ENCODE results near the gene CDK9. TPM values are rescaled to one million over a fixed set of nuclear protein-coding genes. Genes with fewer than 3 reads are reported as not detected.
A peak's percentile ranks its signal among the peaks of the same experiment; 100 is the strongest.

CDK9 gene
- total and polyA plus RNA-seq, 5 experiments from 2014 or later, result 28.3 to 147 (median 62.9) TPM

DNA sequence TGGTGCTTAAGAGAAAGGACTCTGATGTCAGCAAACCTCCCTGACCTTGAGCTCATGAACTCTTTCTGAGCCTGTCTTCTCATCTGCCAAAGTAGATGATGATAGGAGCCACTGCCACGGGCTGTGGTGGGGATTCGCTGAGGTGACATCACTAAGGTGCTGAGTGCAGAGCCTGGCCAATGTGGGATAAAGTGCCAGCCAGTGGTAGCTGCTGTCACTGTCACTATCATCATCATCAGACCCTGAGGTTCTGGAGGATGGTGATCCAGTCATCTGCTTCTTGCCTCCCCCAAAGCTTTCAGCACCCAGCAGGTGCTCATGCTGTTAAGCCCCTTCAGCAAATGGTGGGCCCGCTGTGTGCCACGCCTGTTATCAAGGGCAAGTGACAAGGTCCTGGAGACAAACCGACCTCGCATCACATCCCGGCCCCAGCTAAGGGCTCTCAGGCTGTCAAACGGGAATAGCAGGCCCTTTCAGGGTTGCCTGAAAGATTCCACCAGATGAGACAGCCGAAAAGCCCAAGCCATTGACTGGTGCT is 23.2 kb downstream of the CDK9 start:
- peaks cover 0 to 73% (median 0%) of the 10 kb centered on the region in 3 donors for H3K36me3 Mint-ChIP-seq
- peaks cover 0 to 27% (median 15%) of the 10 kb centered on the region in 4 donors for H3K4me1 Mint-ChIP-seq
- peak overlapping the region in 3 of 10 donors; percentile 10 to 71 (median 39) for H3K27ac Mint-ChIP-seq
- no peaks in the 10 kb centered on the region for H3K9me3 Mint-ChIP-seq
- no peak for DNase-seq
- H3K4me3 Mint-ChIP-seq, result no peak overlapping the region
- POLR2A ChIA-PET, result interaction anchor here (0.6 to 0.7 kb wide), 2 partner anchors 11 to 200 kb away, joined by 5 to 6 read pairs; no protein-coding TSS in a partner anchor
- no peak for ATAC-seq
- H3K27me3 Mint-ChIP-seq, result no peaks in the 10 kb centered on the region

- DNase-seq, result no peak
- H3K4me1 Mint-ChIP-seq, result peaks cover 0 to 20% (median 9%) of the 10 kb centered on the region in 4 donors
- H3K27ac Mint-ChIP-seq, result peak overlapping the region in 2 of 10 donors; percentile 34 to 39
- H3K27me3 Mint-ChIP-seq, result no peaks in the 10 kb centered on the region
- no peak for ATAC-seq
- peaks cover 0 to 75% (median 0%) of the 10 kb centered on the region in 3 donors for H3K36me3 Mint-ChIP-seq
- no peaks in the 10 kb centered on the region for H3K9me3 Mint-ChIP-seq
- H3K4me3 Mint-ChIP-seq, result no peak overlapping the region
- POLR2A ChIA-PET, result interaction anchor here (0.6 kb wide), 1 partner anchor 201 kb away, joined by 5 read pairs; no protein-coding TSS in a partner anchor
Observed at GRCh38 chr9:127809540-127810377, 23.9 kb downstream of the CDK9 start.

DNA sequence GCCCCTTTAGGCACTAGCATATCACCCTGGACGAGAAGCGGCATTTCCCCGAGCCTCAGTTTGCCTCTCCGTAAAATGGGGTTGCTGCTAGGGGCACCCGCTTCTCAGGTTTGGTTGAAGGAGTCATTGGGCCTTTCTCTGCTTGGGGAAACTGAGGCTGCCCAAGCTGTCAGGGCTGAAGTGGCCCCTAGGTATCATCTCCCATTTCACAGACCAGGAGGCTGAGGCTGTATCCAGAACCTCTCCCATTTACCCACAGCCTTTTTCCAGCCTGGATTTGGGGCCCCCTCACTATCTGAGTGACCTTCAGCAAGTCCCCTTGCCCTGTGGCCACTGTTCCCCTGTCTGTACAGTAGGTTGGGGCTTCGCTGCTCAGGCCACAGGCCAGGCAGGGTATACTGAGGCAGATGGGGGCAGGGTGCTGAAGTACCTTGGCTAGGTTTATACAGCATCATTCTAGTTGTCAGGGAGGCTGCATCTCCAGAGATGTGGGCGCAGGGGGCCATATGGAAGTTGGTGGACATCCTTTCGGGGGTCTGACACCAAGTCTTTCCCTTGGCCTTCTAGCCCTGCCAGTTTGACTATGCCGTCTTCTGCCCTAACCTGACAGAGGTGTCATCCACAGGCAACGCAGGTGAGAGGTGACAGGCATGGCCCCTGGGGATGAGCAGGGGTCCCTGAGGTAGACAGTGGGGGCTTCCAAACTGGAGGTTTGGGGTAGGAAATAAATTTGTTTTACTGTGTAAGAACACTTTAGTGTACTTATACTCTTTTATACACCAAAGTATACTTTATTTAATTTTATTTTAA is 24.7 kb downstream of the CDK9 start:
- DNase-seq (no peak), ATAC-seq (no peak)
- H3K4me1 Mint-ChIP-seq, result peaks cover 0 to 20% (median 9%) of the 10 kb centered on the region in 4 donors
- peak overlapping the region in 3 of 10 donors; percentile 20 to 74 (median 65) for H3K27ac Mint-ChIP-seq
- POLR2A ChIA-PET, result no interaction called here
- H3K4me3 Mint-ChIP-seq, result no peak overlapping the region
- peaks cover 0 to 72% (median 0%) of the 10 kb centered on the region in 3 donors for H3K36me3 Mint-ChIP-seq
- H3K9me3 Mint-ChIP-seq, result no peaks in the 10 kb centered on the region
- no peaks in the 10 kb centered on the region for H3K27me3 Mint-ChIP-seq

DNA sequence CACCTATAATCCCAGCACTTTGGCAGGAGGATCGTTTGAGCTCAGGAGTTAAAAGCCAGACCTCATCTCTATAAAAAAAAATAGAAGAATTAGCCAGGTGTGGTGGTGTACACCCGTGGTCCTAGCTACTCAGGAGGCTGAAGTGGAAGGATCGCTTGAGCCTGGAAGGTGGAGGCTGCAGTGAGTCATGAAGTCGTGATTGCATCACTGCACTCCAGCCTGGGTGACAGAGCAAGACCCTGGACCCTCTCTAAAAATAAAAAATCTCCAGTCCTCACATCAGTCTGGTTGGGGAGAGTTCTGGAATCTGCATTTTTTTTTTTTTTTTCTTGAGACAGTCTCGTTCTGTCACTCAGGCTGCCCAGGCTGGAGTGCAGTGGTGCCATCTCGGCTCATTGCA is 26.2 kb downstream of the CDK9 start:
- peaks cover 0 to 64% (median 0%) of the 10 kb centered on the region in 3 donors for H3K36me3 Mint-ChIP-seq
- H3K27ac Mint-ChIP-seq, result no peak overlapping the region

DNA sequence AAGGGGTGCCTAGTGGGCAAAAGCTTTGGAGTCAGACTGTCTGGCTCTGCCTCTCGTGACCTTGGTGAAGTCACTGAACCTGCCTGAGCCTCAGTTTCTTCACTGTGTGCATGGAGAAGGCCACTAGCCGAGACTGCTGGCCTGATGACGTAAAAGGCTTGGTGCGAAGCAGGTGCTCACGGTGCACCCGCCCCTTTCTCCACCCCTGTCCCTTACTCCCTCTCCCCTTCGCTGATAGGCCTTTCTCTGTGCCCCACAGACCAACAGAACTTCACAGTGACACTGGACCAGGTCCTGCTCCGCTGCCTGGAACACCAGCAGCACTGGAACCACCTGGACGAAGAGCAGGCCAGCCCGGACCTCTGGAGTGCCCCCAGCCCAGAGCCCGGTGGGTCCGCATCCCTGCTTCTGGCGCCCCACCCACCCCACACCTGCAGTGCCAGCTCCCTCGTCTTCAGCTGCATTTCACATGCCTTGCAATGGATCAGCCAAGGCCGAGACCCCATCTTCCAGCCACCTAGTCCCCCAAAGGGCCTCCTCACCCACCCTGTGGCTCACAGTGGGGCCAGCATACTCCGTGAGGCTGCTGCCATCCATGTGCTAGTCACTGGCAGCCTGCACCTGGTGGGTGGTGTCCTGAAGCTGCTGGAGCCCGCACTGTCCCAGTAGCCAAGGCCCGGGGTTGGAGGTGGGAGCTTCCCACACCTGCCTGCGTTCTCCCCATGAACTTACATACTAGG is 27.3 kb downstream of the CDK9 start:
- DNase-seq, result no peak
- Mint-ChIP-seq H3K27ac (no peak overlapping the region), H3K4me3 (no peak overlapping the region), H3K36me3 (peaks cover 0 to 63% (median 0%) of the 10 kb centered on the region in 3 donors), H3K9me3 (no peaks in the 10 kb centered on the region), H3K27me3 (no peaks in the 10 kb centered on the region), H3K4me1 (peaks cover 0 to 2% (median 0%) of the 10 kb centered on the region in 4 donors)
- POLR2A ChIA-PET, result interaction anchor here (1.5 to 1.7 kb wide), 2 partner anchors 9 to 13 kb away, joined by 3 to 4 read pairs; no protein-coding TSS in a partner anchor
- no peak for ATAC-seq

More for the DNA sequence above, 26.2 kb downstream of the CDK9 start:
- no peak overlapping the region for H3K4me3 Mint-ChIP-seq
- no peaks in the 10 kb centered on the region for H3K9me3 Mint-ChIP-seq
- POLR2A ChIA-PET, result interaction anchor here (0.6 to 1.5 kb wide), 5 partner anchors 8 to 1562 kb away, joined by 3 to 5 read pairs (median 3); no protein-coding TSS in a partner anchor
- H3K4me1 Mint-ChIP-seq, result peaks cover 0 to 12% (median 3%) of the 10 kb centered on the region in 4 donors
- ATAC-seq, result no peak
- no peaks in the 10 kb centered on the region for H3K27me3 Mint-ChIP-seq
- no peak for DNase-seq

- POLR2A ChIA-PET, result interaction anchor here (0.8 to 1.7 kb wide), 2 partner anchors 13 to 15 kb away, joined by 3 to 4 read pairs; no protein-coding TSS in a partner anchor
- DNase-seq (no peak), ATAC-seq (no peak)
- Mint-ChIP-seq H3K9me3 (no peaks in the 10 kb centered on the region), H3K27me3 (no peaks in the 10 kb centered on the region), H3K36me3 (peaks cover 0 to 65% (median 5%) of the 10 kb centered on the region in 3 donors), H3K27ac (peak overlapping the region in 1 of 10 donors; percentile 43), H3K4me3 (no peak overlapping the region), H3K4me1 (peaks cover 0 to 5% (median 0%) of the 10 kb centered on the region in 4 donors)
Observed at GRCh38 chr9:127813686-127814226, 27.9 kb downstream of the CDK9 start.

GRCh38 chr9:127814619-127815511 is 29.0 kb downstream of the CDK9 start:
- Mint-ChIP-seq H3K4me1 (peaks cover 0 to 3% (median 0%) of the 10 kb centered on the region in 4 donors), H3K36me3 (peaks cover 0 to 62% (median 5%) of the 10 kb centered on the region in 3 donors), H3K27me3 (no peaks in the 10 kb centered on the region), H3K4me3 (no peak overlapping the region), H3K9me3 (no peaks in the 10 kb centered on the region), H3K27ac (peak overlapping the region in 3 of 10 donors; percentile 10 to 55 (median 39))
- DNase-seq (no peak), ATAC-seq (no peak)
- POLR2A ChIA-PET, result interaction anchor here (0.6 to 1.7 kb wide), 3 partner anchors 12 to 298 kb away, joined by 3 to 4 read pairs (median 3); no protein-coding TSS in a partner anchor

DNA sequence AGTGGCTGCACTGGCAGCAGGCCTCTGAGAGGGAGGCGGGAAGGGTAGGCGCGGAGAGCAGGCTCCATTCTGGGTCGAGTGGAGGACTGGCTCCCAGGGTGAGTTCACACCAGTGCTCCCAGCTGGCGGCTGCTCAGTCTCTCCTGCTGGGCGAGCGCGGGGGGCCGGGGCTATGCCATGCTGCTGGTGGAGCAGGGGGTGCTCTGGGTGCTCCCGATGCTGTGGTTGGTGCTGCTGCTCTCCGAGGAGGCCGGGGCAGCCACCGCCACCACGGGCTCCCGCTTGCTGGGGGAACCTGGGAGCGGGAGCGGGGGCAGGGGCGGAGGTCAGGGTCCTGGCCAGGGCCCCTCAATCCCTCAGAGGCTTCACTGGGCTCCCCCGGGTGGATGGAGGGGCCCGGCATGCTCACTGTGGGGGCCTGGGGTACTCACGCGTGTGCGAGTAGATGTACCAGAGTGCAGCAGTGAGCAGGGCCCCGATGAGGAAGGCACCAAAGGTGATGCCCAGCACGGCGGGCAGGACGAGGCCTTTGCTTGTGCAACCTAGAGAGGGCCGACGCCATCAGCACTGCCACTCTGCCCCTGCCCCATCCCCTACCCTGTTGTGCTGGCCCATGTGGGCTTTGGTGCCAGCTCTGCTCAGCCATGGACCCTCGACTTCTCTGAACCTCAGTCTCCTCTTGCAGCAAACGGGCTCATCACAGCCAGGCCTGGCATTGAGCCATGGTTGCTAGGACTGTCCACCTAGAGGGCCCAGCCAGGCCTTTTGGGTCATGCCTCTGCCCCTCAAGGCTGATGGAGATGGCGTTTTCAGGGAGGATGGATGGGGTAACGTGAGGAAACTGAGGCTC is 29.9 kb downstream of the CDK9 start:
- Mint-ChIP-seq H3K27ac (peak overlapping the region in 3 of 10 donors; percentile 28 to 39 (median 34)), H3K27me3 (no peaks in the 10 kb centered on the region), H3K4me3 (no peak overlapping the region), H3K36me3 (peaks cover 0 to 57% (median 5%) of the 10 kb centered on the region in 3 donors), H3K4me1 (peaks cover 0 to 3% (median 0%) of the 10 kb centered on the region in 4 donors), H3K9me3 (no peaks in the 10 kb centered on the region)
- ATAC-seq (peak in 1 of 2 donors; percentile 29), DNase-seq (no peak)
- POLR2A ChIA-PET, result no interaction called here

DNA sequence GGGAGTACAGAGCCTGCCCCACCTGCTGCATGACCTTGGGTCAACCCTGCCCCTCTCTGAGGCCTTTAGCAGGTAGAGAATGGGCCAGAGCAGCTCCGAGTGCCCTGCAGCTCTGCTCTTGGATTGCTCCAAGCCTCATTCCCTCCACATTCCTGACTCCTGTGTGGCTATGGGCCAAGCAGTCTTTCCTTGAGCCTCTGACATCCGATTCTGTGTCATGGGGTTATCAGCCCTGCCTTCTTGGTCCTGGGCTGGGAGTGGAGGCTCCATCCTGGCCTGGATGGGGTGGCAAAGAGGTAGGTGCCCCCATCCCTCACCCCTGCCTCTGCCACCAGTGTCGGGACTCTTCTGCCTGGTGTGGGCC is 30.5 kb downstream of the CDK9 start:
- no peaks in the 10 kb centered on the region for H3K9me3 Mint-ChIP-seq
- no peaks in the 10 kb centered on the region for H3K27me3 Mint-ChIP-seq
- POLR2A ChIA-PET, result no interaction called here
- peaks cover 0 to 3% (median under 1%) of the 10 kb centered on the region in 4 donors for H3K4me1 Mint-ChIP-seq
- peaks cover 0 to 58% (median 5%) of the 10 kb centered on the region in 3 donors for H3K36me3 Mint-ChIP-seq
- no peak overlapping the region for H3K4me3 Mint-ChIP-seq
- H3K27ac Mint-ChIP-seq, result peak overlapping the region in 1 of 10 donors; percentile 28
- DNase-seq (no peak), ATAC-seq (no peak)

DNA sequence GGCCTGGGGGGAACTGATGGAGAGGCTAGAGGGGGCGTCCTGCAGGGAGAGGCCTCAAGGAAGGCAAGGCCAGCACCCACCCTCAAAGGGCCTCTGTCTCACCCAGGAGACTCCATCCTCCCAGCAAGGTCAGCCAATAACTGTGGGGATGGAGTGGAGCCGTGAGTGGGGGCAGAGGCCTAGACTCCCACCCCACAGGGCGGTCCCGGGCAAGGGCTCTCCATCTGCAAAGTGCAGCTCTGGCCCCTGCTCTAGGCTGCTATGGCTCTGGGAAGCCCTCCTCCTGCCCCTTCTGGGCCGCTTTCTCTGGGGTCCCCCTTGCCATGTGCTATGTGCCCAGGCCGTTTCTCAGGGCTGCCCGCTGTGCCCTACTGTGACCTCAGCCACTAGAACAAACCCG is 30.9 kb downstream of the CDK9 start:
- POLR2A ChIA-PET, result interaction anchor here (2.8 kb wide), 1 partner anchor 12 kb away, joined by 10 read pairs; no protein-coding TSS in a partner anchor
- ATAC-seq (no peak), DNase-seq (no peak)
- peak overlapping the region in 3 of 10 donors; percentile 18 to 84 (median 61) for H3K27ac Mint-ChIP-seq
- H3K9me3 Mint-ChIP-seq, result no peaks in the 10 kb centered on the region
- H3K36me3 Mint-ChIP-seq, result peaks cover 0 to 56% (median 5%) of the 10 kb centered on the region in 3 donors
- H3K4me3 Mint-ChIP-seq, result no peak overlapping the region
- no peaks in the 10 kb centered on the region for H3K27me3 Mint-ChIP-seq
- H3K4me1 Mint-ChIP-seq, result peaks cover 0 to 3% (median under 1%) of the 10 kb centered on the region in 4 donors
